IMR-90 (cell line): ENCODE data around the gene GPR89A. TPM values are rescaled to one million over a fixed set of nuclear protein-coding genes. Genes with fewer than 3 reads are reported as not detected.
A peak's percentile ranks its signal among the peaks of the same experiment; 100 is the strongest.
"Not testable (repeated sequence)": the region's sequence is repeated elsewhere in the genome, so short reads cannot be mapped to it uniquely, and the experiment has no call there.

ENCODE experiments used
- ATAC-seq: fragments of 200-7000 bp; cut with Tn5 transposase; 2 replicates; pipeline ENCODE4 v1.9.1; 2020; ENCODE audit warnings: low read depth, mild to moderate bottlenecking, moderate library complexity
- BruUV-seq: library from RNA; stranded (reverse); fragments of 400-500 nt; replicated peaks from 2 replicates; lab custom pipeline; 2021; lab: Mats Ljungman, UMichigan
- CTCF ChIA-PET: fragments of 300-600 bp; formaldehyde crosslinking; extraction: SDS; loops from one replicate; lab custom pipeline; 2021; ENCODE audit warnings: antibody characterized with exemption; lab: Yijun Ruan, JAX
- POLR2A ChIA-PET: fragments of 300-600 bp; sonication (Branson Sonifier 250); formaldehyde crosslinking; loops from one replicate; lab custom pipeline; 2022; ENCODE audit warnings: antibody characterized with exemption; ENCODE audit not compliant: unreplicated experiment; lab: Charles Lee
- DNase-seq: peaks from one replicate; pipeline ENCODE4 v3.0.0; 2013
- H2AFZ ChIP-seq: replicated peaks from 2 replicates; pipeline ENCODE3; 2013; ENCODE audit warnings: low read length, mild to moderate bottlenecking; ENCODE audit not compliant: poor library complexity
- H2AK5ac ChIP-seq: 2 replicates; pipeline ENCODE4 v1.6.1; 2013; ENCODE audit warnings: low read depth, low read length, inconsistent platforms
- H2AK9ac ChIP-seq: replicated peaks from 2 replicates; pipeline ENCODE3; 2013; ENCODE audit warnings: mild to moderate bottlenecking, low read depth, low read length, moderate library complexity; ENCODE audit not compliant: poor library complexity
- H2BK120ac ChIP-seq: 2 replicates; pipeline ENCODE4 v1.6.1; 2013; ENCODE audit warnings: low read depth, low read length, inconsistent platforms
- H2BK15ac ChIP-seq: 3 replicates; pipeline ENCODE4 v1.6.1; 2013; ENCODE audit warnings: low read depth, low read length, inconsistent platforms
- H2BK20ac ChIP-seq: 2 replicates; pipeline ENCODE4 v1.6.1; 2013; ENCODE audit warnings: low read depth, mild to moderate bottlenecking, inconsistent platforms, low read length, moderate library complexity
- H2BK5ac ChIP-seq: 2 replicates; pipeline ENCODE4 v1.6.1; 2013; ENCODE audit warnings: mild to moderate bottlenecking, low read depth, low read length, inconsistent platforms; ENCODE audit not compliant: poor library complexity, severe bottlenecking
- H3K14ac ChIP-seq: replicated peaks from 2 replicates; pipeline ENCODE4 v1.6.1; 2013; ENCODE audit warnings: low read depth, low read length, inconsistent platforms
- H3K18ac ChIP-seq: 2 replicates; pipeline ENCODE4 v1.6.1; 2013; ENCODE audit warnings: low read depth, low read length, control low read depth
- H3K23ac ChIP-seq: 2 replicates; pipeline ENCODE4 v1.6.1; 2013; ENCODE audit warnings: low read depth, low read length, inconsistent platforms
- H3K27ac ChIP-seq: 2 replicates; pipeline ENCODE4 v1.5.1; 2013; ENCODE audit warnings: mild to moderate bottlenecking, control low read depth, low read length; ENCODE audit not compliant: insufficient read depth
- H3K27me3 ChIP-seq: 2 replicates; pipeline ENCODE4 v1.6.1; 2013; ENCODE audit warnings: low read length; ENCODE audit not compliant: control insufficient read depth, insufficient read depth
- H3K36me3 ChIP-seq: 2 replicates; pipeline ENCODE4 v1.6.1; 2013; ENCODE audit warnings: low read length, mixed read lengths; ENCODE audit not compliant: control insufficient read depth, insufficient read depth
- H3K4ac ChIP-seq: 2 replicates; pipeline ENCODE4 v1.6.1; 2013; ENCODE audit warnings: low read depth, low read length, inconsistent platforms
- H3K4me1 ChIP-seq: 2 replicates; pipeline ENCODE4 v1.6.1; 2013; ENCODE audit warnings: low read length, mixed read lengths; ENCODE audit not compliant: control insufficient read depth, insufficient read depth
- H3K4me2 ChIP-seq: 2 replicates; pipeline ENCODE4 v1.6.1; 2013; ENCODE audit warnings: low read depth, mild to moderate bottlenecking, control low read depth, low read length, moderate library complexity
- H3K4me3 ChIP-seq: 2 replicates; pipeline ENCODE4 v1.5.1; 2013; ENCODE audit warnings: low read depth, mild to moderate bottlenecking, control low read depth, low read length, moderate library complexity; ENCODE audit not compliant: insufficient read depth
- H3K56ac ChIP-seq: 2 replicates; pipeline ENCODE4 v1.6.1; 2013; ENCODE audit warnings: low read length, inconsistent platforms; ENCODE audit not compliant: insufficient read depth; ENCODE audit errors: extremely low read depth
- H3K79me1 ChIP-seq, 2 experiments: 2 replicates each; pipeline ENCODE4 v1.6.1; 2013; ENCODE audit warnings: low read length in 2 of 2, inconsistent platforms in 1 of 2, low read depth in 1 of 2
- H3K9ac ChIP-seq: 2 replicates; pipeline ENCODE4 v1.6.1; 2013; ENCODE audit warnings: low read depth, low read length, control low read depth
- H3K9me1 ChIP-seq: 2 replicates; pipeline ENCODE4 v1.6.1; 2013; ENCODE audit warnings: low read length, inconsistent platforms; ENCODE audit not compliant: insufficient read depth
- H3K9me3 ChIP-seq: 2 replicates; pipeline ENCODE4 v1.6.1; 2013; ENCODE audit warnings: low read length; ENCODE audit not compliant: control insufficient read depth, insufficient read depth
- H4K20me1 ChIP-seq: 2 replicates; pipeline ENCODE4 v1.6.1; 2013; ENCODE audit warnings: low read length, inconsistent platforms; ENCODE audit not compliant: insufficient read depth
- H4K5ac ChIP-seq: 2 replicates; pipeline ENCODE4 v1.6.1; 2013; ENCODE audit warnings: mild to moderate bottlenecking, low read depth, low read length, control low read depth
- H4K8ac ChIP-seq, 2 experiments: 2 replicates each; pipeline ENCODE4 v1.6.1; 2013; ENCODE audit warnings: low read depth in 2 of 2, low read length in 2 of 2, control low read depth in 1 of 2, inconsistent platforms in 1 of 2
- H4K91ac ChIP-seq: 2 replicates; pipeline ENCODE4 v1.6.1; 2013; ENCODE audit warnings: low read depth, low read length, inconsistent platforms; ENCODE audit not compliant: insufficient read depth
- WGBS, 2 experiments: methylation state at CpG; one replicate each; pipeline versions ENCODE4 v1.1.5 to v1.1.7; 2013; ENCODE audit warnings: missing lambda C conversion rate in 2 of 2; ENCODE audit not compliant: insufficient read length in 1 of 2; ENCODE audit errors: extremely low coverage in 2 of 2; 5-methylcytosine and 5-hydroxymethylcytosine counted together
- dilution Hi-C: fragments of 300-500 bp; cut with HindIII; formaldehyde crosslinking; loops from one replicate; pipeline ENCODE4 v1.14.3; 2018; ENCODE audit warnings: low sequenced_read_pairs; ENCODE audit not compliant: unreplicated experiment
- in situ Hi-C: fragments of 300-500 bp; cut with MboI; formaldehyde crosslinking; loops from 3 replicates; pipeline ENCODE4 v1.14.3; 2019; ENCODE audit warnings: low sequenced_read_pairs, inconsistent platforms, mixed read lengths
- intact Hi-C: fragments of 100-400 bp; cut with micrococcal nuclease; formaldehyde crosslinking; loops from 2 replicates; pipeline ENCODE4 v1.10.0; 2022
- polyA plus RNA-seq, 3 experiments: library from polyadenylated mRNA; depleted of rRNA; stranded (reverse); fragments of >200 nt; gene quantifications; 2 replicates each; pipeline ENCODE4 v1.2.3, GENCODE V29; 2012; ENCODE audit warnings: low replicate concordance in 1 of 3
- total RNA-seq: library from RNA; depleted of rRNA; stranded (reverse); fragments of >200 nt; gene quantifications from 2 replicates; pipeline ENCODE4 v1.2.3, GENCODE V29; 2012

Gene GPR89A
- total and polyA plus RNA-seq, 2 of the 4 experiments (the other 2 are of a cell fraction): 13.5 to 29.0 TPM

GRCh38 chr1:145620073-145620472 lies 12.3 kb downstream of the GPR89A start:
- H3K9me3 ChIP-seq, H3K18ac ChIP-seq, CTCF ChIA-PET, H3K36me3 ChIP-seq, H3K9me1 ChIP-seq, H3K27ac ChIP-seq, H3K23ac ChIP-seq, H4K5ac ChIP-seq, BruUV-seq, H3K14ac ChIP-seq, H3K4me2 ChIP-seq, H3K56ac ChIP-seq, H4K8ac ChIP-seq, H2BK120ac ChIP-seq, H3K9ac ChIP-seq, H2AK9ac ChIP-seq, H3K27me3 ChIP-seq, in situ Hi-C loops, POLR2A ChIA-PET, H2AK5ac ChIP-seq, H2BK20ac ChIP-seq, H2AFZ ChIP-seq, H2BK5ac ChIP-seq, H4K20me1 ChIP-seq, H3K4ac ChIP-seq, H4K91ac ChIP-seq, H2BK15ac ChIP-seq, H3K4me3 ChIP-seq, dilution Hi-C loops, H3K79me1 ChIP-seq, H3K4me1 ChIP-seq, intact Hi-C loops: not testable (repeated sequence)
- DNase-seq (peak; percentile 61), ATAC-seq (peak; percentile 81)
- WGBS, 2 experiments: no CpG with 5 or more reads among the region's 1 CpG

- ATAC-seq, H3K56ac ChIP-seq, H4K8ac ChIP-seq, DNase-seq, H3K14ac ChIP-seq, H4K20me1 ChIP-seq, H2BK15ac ChIP-seq, H3K27me3 ChIP-seq, H3K4me2 ChIP-seq, H3K23ac ChIP-seq, dilution Hi-C loops, BruUV-seq, H3K4me3 ChIP-seq, CTCF ChIA-PET, H3K4ac ChIP-seq, H2BK20ac ChIP-seq, H3K9me1 ChIP-seq, H3K27ac ChIP-seq, H2AFZ ChIP-seq, POLR2A ChIA-PET, H3K9me3 ChIP-seq, in situ Hi-C loops, intact Hi-C loops, H4K5ac ChIP-seq, H2AK9ac ChIP-seq, H2BK120ac ChIP-seq, H3K18ac ChIP-seq, H2BK5ac ChIP-seq, H3K79me1 ChIP-seq, H3K36me3 ChIP-seq, H2AK5ac ChIP-seq, H3K9ac ChIP-seq, H4K91ac ChIP-seq, H3K4me1 ChIP-seq: not testable (repeated sequence)
- WGBS, 2 experiments: no CpG with 5 or more reads among the region's 1 CpG
Measured at GRCh38 chr1:145622177-145622576, 14.4 kb downstream of the GPR89A start.
